ENCODE results near the gene FOXN3. TPM values are rescaled to one million over a fixed set of nuclear protein-coding genes. Genes with fewer than 3 reads are reported as not detected.

The FOXN3 gene
- total and polyA plus RNA-seq, 10 donors = 9.2 to 121 (median 98.3) TPM

DNA sequence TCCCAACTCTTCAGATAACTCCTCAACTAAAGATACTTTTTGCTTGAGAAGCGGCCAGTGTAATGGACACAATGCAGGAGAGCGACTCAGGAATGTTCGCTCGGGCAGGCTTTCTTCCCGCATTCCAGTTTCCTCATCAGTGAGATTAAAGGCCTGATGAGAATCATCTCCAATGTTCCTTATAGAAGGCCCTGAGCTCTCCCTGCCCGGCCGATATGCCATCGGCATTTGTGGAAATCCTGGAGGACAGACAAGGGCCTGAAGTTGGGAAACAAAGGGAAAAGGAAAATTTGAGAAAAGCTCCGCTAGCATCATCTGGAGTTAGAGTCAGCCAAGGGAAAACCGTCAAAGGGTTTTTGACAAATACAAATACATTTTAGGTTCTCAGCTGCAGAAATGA is 38.0 kb upstream of the FOXN3 start:
- H3K4me3 ChIP-seq = no peak overlapping the region
- H3K27me3 ChIP-seq (replicated peaks in 1 of 7) = no peaks in the 10 kb centered on the region
- WGBS, 5 donors = 88 to 94% (median 90%) methylated on average over 10 of the region's 10 CpGs
- intact Hi-C loops (cut with DNase I; ENCODE audit: low total_unique reads) = no loop called here
- H3K9me3 ChIP-seq = no peaks in the 10 kb centered on the region
- H3K36me3 ChIP-seq = peaks cover 0 to 10% (median 0%) of the 10 kb centered on the region in 6 donors
- H3K4me1 ChIP-seq = peaks cover 0 to 46% (median 12%) of the 10 kb centered on the region in 6 donors
- H3K27ac ChIP-seq = no peak overlapping the region
- DNase-seq = no peak
- TF ChIP-seq POLR2AphosphoS5 (IDR thresholded peaks at IDR 0.05) (no peak), POLR2A (IDR thresholded peaks at IDR 0.05) (no peak)
- TF ChIP-seq, protein P1, sequence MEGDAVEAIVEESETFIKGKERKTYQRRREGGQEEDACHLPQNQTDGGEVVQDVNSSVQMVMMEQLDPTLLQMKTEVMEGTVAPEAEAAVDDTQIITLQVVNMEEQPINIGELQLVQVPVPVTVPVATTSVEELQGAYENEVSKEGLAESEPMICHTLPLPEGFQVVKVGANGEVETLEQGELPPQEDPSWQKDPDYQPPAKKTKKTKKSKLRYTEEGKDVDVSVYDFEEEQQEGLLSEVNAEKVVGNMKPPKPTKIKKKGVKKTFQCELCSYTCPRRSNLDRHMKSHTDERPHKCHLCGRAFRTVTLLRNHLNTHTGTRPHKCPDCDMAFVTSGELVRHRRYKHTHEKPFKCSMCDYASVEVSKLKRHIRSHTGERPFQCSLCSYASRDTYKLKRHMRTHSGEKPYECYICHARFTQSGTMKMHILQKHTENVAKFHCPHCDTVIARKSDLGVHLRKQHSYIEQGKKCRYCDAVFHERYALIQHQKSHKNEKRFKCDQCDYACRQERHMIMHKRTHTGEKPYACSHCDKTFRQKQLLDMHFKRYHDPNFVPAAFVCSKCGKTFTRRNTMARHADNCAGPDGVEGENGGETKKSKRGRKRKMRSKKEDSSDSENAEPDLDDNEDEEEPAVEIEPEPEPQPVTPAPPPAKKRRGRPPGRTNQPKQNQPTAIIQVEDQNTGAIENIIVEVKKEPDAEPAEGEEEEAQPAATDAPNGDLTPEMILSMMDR (IDR thresholded peaks at IDR 0.05 in 8 of 11, conservative IDR thresholded peaks at IDR 0.05 in 3 of 11) = no peak

DNA sequence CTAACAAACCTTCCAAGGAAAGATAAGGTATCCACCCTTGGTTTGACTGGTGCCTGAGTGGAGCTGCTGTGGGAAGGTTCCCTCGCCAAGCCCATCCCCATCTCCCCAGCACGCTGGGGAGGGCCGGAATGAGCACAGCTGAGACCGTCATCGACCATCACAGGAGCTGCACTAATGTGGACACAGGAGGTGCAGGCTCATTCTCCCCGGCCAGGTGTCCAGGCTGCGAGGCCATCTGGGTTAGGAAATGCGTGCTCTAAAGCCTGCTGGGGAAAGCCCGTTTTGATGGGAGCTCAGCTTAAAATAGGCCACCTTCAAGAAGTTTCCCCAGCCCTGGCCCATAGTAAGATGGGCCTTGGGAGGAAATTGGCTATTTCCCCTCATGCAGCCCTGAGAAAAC is 35.2 kb upstream of the FOXN3 start:
- peaks cover 1 to 36% (median 4%) of the 10 kb centered on the region in 6 donors for H3K4me1 ChIP-seq
- H3K36me3 ChIP-seq = peaks cover 0 to 10% (median 0%) of the 10 kb centered on the region in 6 donors
- no peak overlapping the region for H3K27ac ChIP-seq
- intact Hi-C loops (cut with DNase I; ENCODE audit: low total_unique reads) = no loop called here
- H3K27me3 ChIP-seq (replicated peaks in 1 of 7) = no peaks in the 10 kb centered on the region
- no peak overlapping the region for H3K4me3 ChIP-seq
- whole genome bisulfite sequencing, 5 donors = 90 to 95% (median 91%) methylated on average over 6 to 9 of the region's 9 CpGs
- TF ChIP-seq POLR2AphosphoS5 (IDR thresholded peaks at IDR 0.05) (no peak), POLR2A (IDR thresholded peaks at IDR 0.05) (no peak)
- TF ChIP-seq, protein P1 (IDR thresholded peaks at IDR 0.05 in 8 of 11, conservative IDR thresholded peaks at IDR 0.05 in 3 of 11) = no peak
- no peak for DNase-seq
- no peaks in the 10 kb centered on the region for H3K9me3 ChIP-seq

DNA sequence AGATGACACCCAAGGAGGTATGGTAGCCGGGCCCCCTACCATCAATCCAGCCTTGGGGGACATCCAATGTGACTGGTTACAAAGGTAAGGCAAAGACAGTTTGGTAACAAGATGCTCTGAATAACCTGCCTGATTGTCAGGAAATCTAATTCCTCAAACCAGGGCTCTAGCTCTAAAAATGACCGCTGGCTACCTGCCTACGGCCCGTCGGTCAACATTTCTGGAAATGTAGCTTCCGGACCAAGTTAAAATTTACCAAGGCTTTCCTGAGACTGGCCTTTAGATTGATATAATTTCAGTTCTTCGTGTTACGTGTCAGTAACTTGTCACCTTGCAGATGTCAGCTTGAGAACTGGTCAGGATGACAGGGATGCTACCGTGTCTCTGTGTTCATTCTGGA is 34.2 kb upstream of the FOXN3 start:
- Histone ChIP-seq H3K27ac (no peak overlapping the region), H3K27me3 (replicated peaks in 1 of 7) (no peaks in the 10 kb centered on the region), H3K4me3 (no peak overlapping the region), H3K9me3 (no peaks in the 10 kb centered on the region), H3K4me1 (peaks cover 5 to 36% (median 14%) of the 10 kb centered on the region in 6 donors), H3K36me3 (peaks cover 0 to 10% (median 0%) of the 10 kb centered on the region in 6 donors)
- 96 to 100% (median 97%) methylated on average over 9 of the region's 9 CpGs for WGBS, 5 donors
- DNase-seq = no peak
- intact Hi-C loops (cut with DNase I; ENCODE audit: low total_unique reads) = no loop called here
- TF ChIP-seq POLR2AphosphoS5 (IDR thresholded peaks at IDR 0.05) = no peak
- TF ChIP-seq POLR2A (IDR thresholded peaks at IDR 0.05) = no peak
- TF ChIP-seq, protein P1 (IDR thresholded peaks at IDR 0.05 in 8 of 11, conservative IDR thresholded peaks at IDR 0.05 in 3 of 11) = no peak

DNA sequence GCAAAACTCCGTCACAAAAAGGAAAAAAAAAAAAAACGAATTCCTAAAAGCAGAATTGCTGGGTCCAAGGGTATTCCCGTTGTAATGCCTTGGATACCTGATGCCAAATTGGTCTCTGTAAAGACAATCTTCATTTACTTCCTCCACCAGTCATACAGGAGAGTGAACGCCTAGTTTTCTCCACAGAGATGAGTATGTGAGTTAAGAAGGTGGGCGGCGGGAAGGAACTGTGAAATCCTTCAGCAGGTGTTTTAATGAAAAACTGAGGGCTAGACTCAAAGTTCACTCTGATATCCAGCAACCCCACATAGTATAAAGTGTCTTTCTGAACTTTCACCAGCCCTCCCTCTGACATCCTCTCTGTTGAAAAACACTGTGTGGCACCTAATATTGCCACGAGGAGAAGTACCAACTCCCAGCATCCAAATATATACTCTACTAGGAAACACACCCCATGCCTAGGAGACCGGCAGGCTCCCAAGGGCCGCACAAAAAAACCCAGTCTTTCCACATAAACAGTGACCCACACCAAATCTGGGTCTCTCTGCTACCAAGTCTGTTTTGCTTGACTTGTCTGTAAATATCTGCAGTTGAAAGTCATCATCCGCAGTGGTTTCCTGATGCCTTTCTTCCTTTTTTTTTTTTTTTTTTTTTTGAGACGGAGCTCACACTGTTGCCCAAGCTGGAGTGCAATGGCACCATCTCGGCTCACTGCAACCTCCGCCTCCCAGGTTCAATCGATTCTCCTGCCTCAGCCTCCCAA is 30.3 kb upstream of the FOXN3 start:
- TF ChIP-seq POLR2AphosphoS5 (IDR thresholded peaks at IDR 0.05) (no peak), POLR2A (IDR thresholded peaks at IDR 0.05) (no peak)
- TF ChIP-seq, protein P1 (IDR thresholded peaks at IDR 0.05 in 8 of 11, conservative IDR thresholded peaks at IDR 0.05 in 3 of 11) = no peak
- peaks cover 0 to 7% (median 0%) of the 10 kb centered on the region in 6 donors for H3K36me3 ChIP-seq
- no peaks in the 10 kb centered on the region for H3K27me3 ChIP-seq (replicated peaks in 1 of 7)
- peak overlapping the region in 1 of 8 donors; percentile 44 for H3K4me3 ChIP-seq
- peak; percentile 33 for DNase-seq
- no peaks in the 10 kb centered on the region for H3K9me3 ChIP-seq
- intact Hi-C loops (cut with DNase I; ENCODE audit: low total_unique reads) = no loop called here
- WGBS, 5 donors = 48 to 68% (median 57%) methylated on average over 14 of the region's 14 CpGs
- H3K27ac ChIP-seq = peak overlapping the region in 7 of 8 donors; percentile 31 to 83 (median 79)
- peaks cover 28 to 66% (median 46%) of the 10 kb centered on the region in 6 donors for H3K4me1 ChIP-seq
